Heart left ventricle (tissue), 16 donors: Measurements from ENCODE around the gene SLC13A3. TPM values are rescaled to one million over a fixed set of nuclear protein-coding genes. Genes with fewer than 3 reads are reported as not detected.

Experiments
- ATAC-seq, 4 donors: fragments of 200-7000 bp; cut with Tn5 transposase; one replicate each; pipeline ENCODE4 v1.9.1; 2020 to 2022; ENCODE audit warnings: moderate library complexity in 4 of 4, mild to moderate bottlenecking in 3 of 4, moderate number of reproducible peaks in 1 of 4
- DNase-seq, 5 donors: peaks; one replicate each; pipeline ENCODE4 v3.0.0-alpha.2; 2020
- H3K27ac ChIP-seq, 12 donors: fragments of 200-600 bp; sonication (generic) in 4 of 12; one replicate each; pipeline versions ENCODE4 v1.5.0 to v1.8.0; 2016 to 2022; ENCODE audit warnings: mild to moderate bottlenecking in 2 of 12
- H3K27me3 ChIP-seq, 9 donors: fragments of 200-600 bp; sonication (generic) in 2 of 9; one replicate each; pipeline versions ENCODE4 v1.5.1 to v1.8.0; 2016 to 2022; ENCODE audit warnings: mild to moderate bottlenecking in 3 of 9
- H3K36me3 ChIP-seq, 9 donors: fragments of 200-600 bp; sonication (generic) in 2 of 9; one replicate each; pipeline versions ENCODE4 v1.5.0 to v1.8.0; 2018 to 2022; ENCODE audit warnings: mild to moderate bottlenecking in 2 of 9
- H3K4me1 ChIP-seq, 12 donors: fragments of 200-600 bp; sonication (generic) in 4 of 12; one replicate each; pipeline versions ENCODE4 v1.5.0 to v1.8.0; 2016 to 2022; ENCODE audit warnings: mild to moderate bottlenecking in 3 of 12
- H3K4me3 ChIP-seq, 12 donors: fragments of 200-600 bp; sonication (generic) in 4 of 12; one replicate each; pipeline versions ENCODE4 v1.5.0 to v1.8.0; 2017 to 2022; ENCODE audit warnings: mild to moderate bottlenecking in 9 of 12, moderate library complexity in 4 of 12
- H3K9me3 ChIP-seq, 12 donors: fragments of 200-600 bp; sonication (generic) in 4 of 12; one replicate each; pipeline versions ENCODE4 v1.5.0 to v1.8.0; 2016 to 2022; ENCODE audit warnings: mild to moderate bottlenecking in 1 of 12
- POLR2A ChIP-seq, 2 donors: fragments of 450-650 bp; IDR thresholded peaks; one replicate each; pipeline ENCODE4 v1.6.1; 2017; ENCODE audit warnings: antibody characterized with exemption in 2 of 2, mild to moderate bottlenecking in 2 of 2, moderate library complexity in 2 of 2
- WGBS, 4 donors: extraction: QIAGEN DNeasy Blood & Tissue Kit in 2 of 4; methylation state at CpG; one replicate each; pipeline versions ENCODE4 v1.1.5 to v1.1.7; 2013 to 2018; 5-methylcytosine and 5-hydroxymethylcytosine counted together
- intact Hi-C, 10 donors: fragments of 100-400 bp; cut with DNase I; formaldehyde crosslinking; loops; one replicate each; pipeline versions ENCODE4 v1.11.1 to v1.14.2; 2022
- polyA plus RNA-seq, 2 donors: library from polyadenylated mRNA; stranded (reverse); fragments of 200-250 nt; gene quantifications; one replicate each; pipeline ENCODE4 v1.2.3, GENCODE V29; 2013
- total RNA-seq, 9 donors: library from RNA; depleted of rRNA in 2 of 9; stranded (reverse); fragments of >200 nt in 2 of 9; fragmentation: NEBNext Ultra II Directional in 3 of 9; extraction: Animal tissue kit (Norgen Biotek cat#: 25700) in 3 of 9; gene quantifications; one replicate each; pipeline versions ENCODE4 v1.1.0 to v1.2.4, GENCODE V29; 2016 to 2023
- TF ChIP-seq, protein P1 (sequence below), 12 donors: fragments of 200-600 bp; sonication (generic) in 4 of 12; IDR thresholded peaks; one replicate each; pipeline versions ENCODE4 v1.5.0 to v1.8.0; 2018 to 2022; ENCODE audit warnings: antibody characterized with exemption in 12 of 12, mild to moderate bottlenecking in 5 of 12
- donor health status: ischemic (EF 13 %, LVEDD 7.1; RV severe dilation, severe dysfunction).
- donor health status: healthy with polysubstance abuse.
- donor health status: DM: no; HTN: yes; CAD: no.
- donor health status: DM: no; HTN: no; CAD: no.
- donor health status: ischemic (EF 25% LVEDD 6.9; RV normal size, moderate dysfunction).
- donor health status: ischemic (EF 25% LVEDD 5.7; RV mildly dilated, moderate dysfunction).
- donor health status: healthy.
- donor health status: DM: yes; HTN: yes; CAD: no.
- donor health status: ischemic (EF 35%, LVEDD 5.7; RV mildly dilated, moderate dysfunction).
- donor health status: nonischemic (EF 11% LVEDD 7.7; RV severe dilation, severe dysfunction).
- donor health status: DM: yes; HTN: yes; CAD: no.
- donor health status: PGD.
- donor health status: ischemic (EF 29% LVEDD 5.4; RV normal size, mild dysfunction).
- donor health status: nonischemic (EF 23%, LVEDD 6.1; RV moderate dilation, normal function).

SLC13A3 gene
- total and polyA plus RNA-seq, 11 donors: 0.13 to 2.6 (median 0.54) TPM

DNA sequence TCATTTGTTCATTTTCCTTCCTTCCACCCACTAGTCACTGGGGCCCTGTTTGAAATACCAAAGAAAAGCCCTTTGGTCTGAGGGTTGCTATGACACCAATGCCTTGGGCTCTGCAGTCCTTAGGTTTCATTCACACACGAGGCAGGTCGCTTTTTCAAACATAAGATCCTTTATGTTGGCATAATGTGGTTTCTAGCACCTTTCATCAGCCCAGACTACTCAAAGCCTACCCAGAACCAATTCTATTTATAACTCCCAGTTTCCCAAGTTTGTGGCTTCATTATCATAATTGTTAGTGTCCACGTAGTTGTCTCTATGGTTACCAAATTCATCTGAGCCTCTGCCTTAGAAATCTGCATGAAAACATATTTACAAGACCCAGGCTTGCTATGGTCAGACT is 44.6 kb upstream of the SLC13A3 start:
- Histone ChIP-seq H3K27me3 (peaks cover 0 to 16% (median 0%) of the 10 kb centered on the region in 9 donors), H3K4me3 (no peak overlapping the region), H3K27ac (no peak overlapping the region), H3K9me3 (peaks cover 0 to 5% (median 0%) of the 10 kb centered on the region in 12 donors), H3K36me3 (no peaks in the 10 kb centered on the region), H3K4me1 (peaks cover 0 to 7% (median 0%) of the 10 kb centered on the region in 12 donors)
- TF ChIP-seq, protein P1, sequence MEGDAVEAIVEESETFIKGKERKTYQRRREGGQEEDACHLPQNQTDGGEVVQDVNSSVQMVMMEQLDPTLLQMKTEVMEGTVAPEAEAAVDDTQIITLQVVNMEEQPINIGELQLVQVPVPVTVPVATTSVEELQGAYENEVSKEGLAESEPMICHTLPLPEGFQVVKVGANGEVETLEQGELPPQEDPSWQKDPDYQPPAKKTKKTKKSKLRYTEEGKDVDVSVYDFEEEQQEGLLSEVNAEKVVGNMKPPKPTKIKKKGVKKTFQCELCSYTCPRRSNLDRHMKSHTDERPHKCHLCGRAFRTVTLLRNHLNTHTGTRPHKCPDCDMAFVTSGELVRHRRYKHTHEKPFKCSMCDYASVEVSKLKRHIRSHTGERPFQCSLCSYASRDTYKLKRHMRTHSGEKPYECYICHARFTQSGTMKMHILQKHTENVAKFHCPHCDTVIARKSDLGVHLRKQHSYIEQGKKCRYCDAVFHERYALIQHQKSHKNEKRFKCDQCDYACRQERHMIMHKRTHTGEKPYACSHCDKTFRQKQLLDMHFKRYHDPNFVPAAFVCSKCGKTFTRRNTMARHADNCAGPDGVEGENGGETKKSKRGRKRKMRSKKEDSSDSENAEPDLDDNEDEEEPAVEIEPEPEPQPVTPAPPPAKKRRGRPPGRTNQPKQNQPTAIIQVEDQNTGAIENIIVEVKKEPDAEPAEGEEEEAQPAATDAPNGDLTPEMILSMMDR (IDR thresholded peaks at IDR 0.05): no peak
- no peak for TF ChIP-seq POLR2A (IDR thresholded peaks at IDR 0.05)
- DNase-seq (no peak), ATAC-seq (no peak)
- intact Hi-C loops: no loop called here
- 36 to 43% (median 38%) methylated on average over 3 of the region's 3 CpGs for WGBS, 4 donors

DNA sequence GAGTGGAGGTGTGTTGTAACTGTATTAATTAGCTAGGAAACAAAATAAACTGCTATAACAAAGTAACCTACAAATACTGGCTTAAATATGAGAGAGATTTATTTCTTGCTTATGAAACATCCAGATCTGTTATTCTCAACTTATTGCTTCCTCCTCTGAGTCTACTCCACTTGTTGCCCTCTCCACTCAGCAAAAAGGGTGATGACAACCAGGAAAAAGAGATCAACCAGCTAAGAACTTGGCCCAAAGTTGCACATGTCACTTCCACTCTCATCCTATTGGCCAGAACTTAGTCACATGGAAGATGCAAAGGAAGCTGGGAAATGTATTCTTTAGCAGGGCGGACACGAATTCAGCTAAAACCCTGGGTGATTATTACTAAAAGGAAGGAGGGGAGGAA is 43.2 kb upstream of the SLC13A3 start:
- ATAC-seq (peak in 3 of 4 donors; percentile 52 to 67 (median 56)), DNase-seq (no peak)
- 32 to 50% (median 48%) methylated on average over 2 of the region's 2 CpGs for whole genome bisulfite sequencing, 4 donors
- Histone ChIP-seq H3K27ac (peak overlapping the region in 1 of 12 donors; percentile 68), H3K4me3 (no peak overlapping the region), H3K4me1 (peaks cover 0 to 15% (median 0%) of the 10 kb centered on the region in 12 donors), H3K36me3 (no peaks in the 10 kb centered on the region), H3K27me3 (peaks cover 0 to 2% (median 0%) of the 10 kb centered on the region in 9 donors), H3K9me3 (peaks cover 0 to 3% (median 0%) of the 10 kb centered on the region in 12 donors)
- TF ChIP-seq POLR2A (IDR thresholded peaks at IDR 0.05): no peak
- TF ChIP-seq, protein P1 (IDR thresholded peaks at IDR 0.05): no peak
- intact Hi-C loops: no loop called here

DNA sequence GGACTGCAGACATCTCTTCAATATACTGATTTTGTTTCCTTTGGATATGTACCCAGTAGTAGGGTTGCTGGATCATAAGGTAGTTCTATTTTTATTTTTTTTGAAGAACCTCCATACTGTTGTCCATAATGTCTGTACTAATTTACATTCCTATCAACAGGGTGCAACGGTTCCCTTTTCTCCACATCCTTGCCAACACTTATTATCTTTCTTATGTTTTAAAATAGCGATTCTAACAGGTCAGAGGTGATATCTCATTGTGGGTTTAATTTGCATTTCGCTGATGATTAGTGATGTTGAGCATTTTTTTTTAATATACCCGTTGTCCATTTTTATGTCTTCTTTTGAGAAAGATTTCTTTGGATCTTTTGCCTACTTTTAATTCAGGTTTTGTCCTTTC is 39.9 kb upstream of the SLC13A3 start:
- Histone ChIP-seq H3K9me3 (peaks cover 0 to 3% (median 0%) of the 10 kb centered on the region in 12 donors), H3K4me1 (peaks cover 0 to 36% (median 19%) of the 10 kb centered on the region in 12 donors), H3K27ac (no peak overlapping the region), H3K36me3 (peaks cover 0 to 10% (median 7%) of the 10 kb centered on the region in 9 donors), H3K4me3 (no peak overlapping the region), H3K27me3 (no peaks in the 10 kb centered on the region)
- ATAC-seq (no peak), DNase-seq (no peak)
- TF ChIP-seq, protein P1 (IDR thresholded peaks at IDR 0.05): no peak
- TF ChIP-seq POLR2A (IDR thresholded peaks at IDR 0.05): no peak
- intact Hi-C loops: no loop called here
- 71 to 80% (median 73%) methylated on average over 4 of the region's 4 CpGs for WGBS, 4 donors

DNA sequence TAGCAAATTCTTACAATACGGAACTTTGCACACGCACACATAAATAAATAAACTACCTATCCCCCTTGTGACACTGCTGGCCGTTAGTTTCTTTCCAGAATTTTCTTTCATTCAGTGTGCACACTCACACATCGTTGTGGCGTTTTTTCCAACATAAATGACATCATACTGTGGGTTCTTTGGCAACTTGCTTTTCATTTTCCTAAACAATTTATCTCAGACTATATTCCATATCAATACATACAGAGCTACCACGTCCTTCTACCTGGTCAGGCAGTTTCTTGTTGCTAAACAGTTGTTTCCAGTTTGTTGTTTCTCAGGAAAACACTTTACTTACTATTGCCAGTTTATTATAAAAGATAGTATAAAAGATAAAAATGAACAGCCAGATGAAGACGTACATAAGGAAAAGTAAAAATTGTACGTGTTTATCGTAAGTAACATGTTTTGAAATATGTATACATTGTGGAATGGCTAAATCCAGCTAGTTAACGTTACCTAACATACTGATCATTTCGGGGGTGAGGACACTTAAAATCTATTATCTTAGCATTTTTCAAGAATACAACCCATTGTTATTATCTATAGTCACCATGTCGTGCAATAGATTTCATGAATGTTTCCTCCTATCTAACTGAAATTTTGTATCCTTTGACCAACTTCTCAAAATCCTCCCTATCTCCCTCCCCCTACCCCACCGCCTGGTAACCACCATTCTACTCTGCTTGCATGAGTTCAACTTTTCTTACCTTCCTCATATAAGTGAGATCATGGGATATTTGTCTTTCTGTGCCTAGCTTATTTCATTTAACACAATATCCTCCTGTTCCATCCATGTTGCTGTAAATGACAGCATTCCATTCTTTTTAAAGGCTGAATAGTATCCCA is 39.2 kb upstream of the SLC13A3 start:
- no peak for DNase-seq
- intact Hi-C loops: no loop called here
- no peak for ATAC-seq
- H3K9me3 ChIP-seq: peaks cover 0 to 3% (median 0%) of the 10 kb centered on the region in 12 donors
- no peaks in the 10 kb centered on the region for H3K27me3 ChIP-seq
- peaks cover 0 to 36% (median 20%) of the 10 kb centered on the region in 12 donors for H3K4me1 ChIP-seq
- peak overlapping the region; percentile 75 to 98 (median 92) for H3K27ac ChIP-seq
- peak overlapping the region in 11 of 12 donors; percentile 63 to 92 (median 75) for H3K4me3 ChIP-seq
- peaks cover 0 to 17% (median 11%) of the 10 kb centered on the region in 9 donors for H3K36me3 ChIP-seq
- 61 to 66% (median 62%) methylated on average over 13 of the region's 13 CpGs for whole genome bisulfite sequencing, 4 donors
- TF ChIP-seq, protein P1 (IDR thresholded peaks at IDR 0.05): no peak
- TF ChIP-seq POLR2A (IDR thresholded peaks at IDR 0.05): no peak
